HG03097 (cell line): ENCODE results near the gene COL27A1.

Experiments used
- ATAC-seq: cut with Tn5 transposase; IDR thresholded peaks from one replicate; pipeline ENCODE4 v1.9.1; 2021; ENCODE audit not compliant: unreplicated experiment, low FRiP score

Gene COL27A1

GRCh38 chr9:114141553-114142402 is 13.6 kb upstream of the COL27A1 start:
- no peak for ATAC-seq

- ATAC-seq = no peak
Observed at GRCh38 chr9:114143234-114143633, 12.1 kb upstream of the COL27A1 start.

GRCh38 chr9:114146735-114147134 is 8.6 kb upstream of the COL27A1 start:
- no peak for ATAC-seq

DNA sequence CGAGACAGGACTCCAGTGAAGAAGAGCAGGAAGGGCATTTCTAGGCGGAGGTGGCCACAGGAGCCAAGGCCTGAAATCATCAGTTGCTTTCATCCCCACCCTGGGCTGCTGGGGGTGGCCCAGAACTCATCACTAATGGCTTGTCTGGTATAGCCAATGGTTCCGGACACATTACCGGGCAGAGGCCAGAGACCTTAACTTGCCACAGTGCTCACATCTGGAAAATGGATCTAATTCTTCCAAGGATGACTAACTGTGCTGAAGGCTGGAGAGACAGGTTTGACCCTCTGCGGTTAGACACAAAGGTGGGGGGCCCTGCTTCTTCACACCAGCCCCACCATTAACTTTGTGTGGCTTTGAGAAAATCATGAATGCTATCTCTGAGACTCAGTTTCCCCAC is 6.2 kb upstream of the COL27A1 start:
- no peak for ATAC-seq

- no peak for ATAC-seq
Observed at GRCh38 chr9:114149765-114150340, 5.5 kb upstream of the COL27A1 start.

DNA sequence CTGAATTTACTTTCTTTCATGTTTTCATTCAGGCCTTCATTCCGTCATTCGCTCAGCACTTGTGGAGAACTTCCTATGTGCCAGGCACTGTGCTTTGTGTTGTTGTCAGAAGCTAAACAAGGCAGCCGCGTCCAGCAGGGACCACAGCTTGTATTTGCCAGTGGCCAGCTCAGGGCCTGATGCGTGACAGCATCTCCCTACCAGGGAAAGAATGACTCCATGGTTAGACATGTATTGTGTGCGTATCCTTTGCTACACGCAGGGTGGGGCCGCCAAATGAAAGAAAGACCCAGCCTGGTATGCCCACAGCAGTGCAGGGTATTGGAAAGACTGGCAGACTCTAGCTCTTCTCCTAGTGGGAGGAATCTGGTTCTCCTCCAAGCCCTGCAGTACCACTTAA is 4.7 kb upstream of the COL27A1 start:
- ATAC-seq = no peak

DNA sequence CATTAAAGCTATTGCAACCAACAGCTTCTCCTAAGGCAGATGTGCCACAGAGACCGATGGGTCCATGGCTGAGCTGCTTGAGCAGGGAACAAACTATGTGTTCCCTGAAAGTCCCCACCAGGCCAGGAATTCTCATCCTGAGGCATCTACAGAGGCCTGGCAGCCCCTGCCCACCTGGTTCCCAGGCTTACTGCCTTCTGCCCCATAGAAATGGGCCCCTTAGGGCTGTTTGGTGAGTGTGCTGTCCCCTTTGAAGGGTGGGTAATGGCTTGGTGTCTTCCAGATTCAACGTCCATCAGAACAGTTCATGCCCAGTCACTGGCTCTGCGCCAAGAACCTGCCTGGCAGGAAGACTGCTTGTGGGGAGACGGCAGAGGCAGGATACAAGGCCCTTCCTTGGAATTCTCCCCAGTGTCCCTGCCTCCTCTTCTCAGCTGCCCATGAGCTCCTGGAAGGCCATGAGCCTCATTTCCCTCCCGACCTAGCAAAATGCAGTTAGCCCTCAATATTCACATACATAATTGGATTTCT is 3.8 kb upstream of the COL27A1 start:
- no peak for ATAC-seq

GRCh38 chr9:114153761-114154599 is 1.4 kb upstream of the COL27A1 start:
- ATAC-seq = no peak

DNA sequence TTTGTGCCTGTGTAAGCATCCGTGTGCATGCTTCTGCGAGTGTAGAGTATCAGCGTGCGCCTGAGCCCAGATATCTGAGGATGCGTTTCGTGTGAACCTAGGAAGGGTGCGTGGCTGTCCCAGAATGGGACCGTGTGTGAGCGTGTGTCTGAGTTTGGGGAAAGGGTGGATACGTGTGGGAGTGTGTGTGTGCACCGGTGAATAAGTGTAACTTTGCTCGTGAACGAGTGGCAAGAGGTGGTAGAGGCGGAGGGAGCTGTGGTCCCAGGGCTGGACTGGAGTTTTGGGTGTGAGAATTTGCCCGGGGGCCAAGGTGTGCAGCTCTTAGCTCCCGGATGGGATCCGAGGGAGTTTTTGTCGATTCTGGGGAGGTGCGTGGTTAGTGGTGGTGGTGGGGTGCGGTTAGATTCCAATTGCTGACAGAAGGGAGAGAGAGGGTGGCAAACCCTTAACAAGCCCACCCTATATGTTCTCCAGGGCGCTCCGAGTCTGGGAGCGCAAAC is 686 bp upstream of the COL27A1 start:
- ATAC-seq = no peak

DNA sequence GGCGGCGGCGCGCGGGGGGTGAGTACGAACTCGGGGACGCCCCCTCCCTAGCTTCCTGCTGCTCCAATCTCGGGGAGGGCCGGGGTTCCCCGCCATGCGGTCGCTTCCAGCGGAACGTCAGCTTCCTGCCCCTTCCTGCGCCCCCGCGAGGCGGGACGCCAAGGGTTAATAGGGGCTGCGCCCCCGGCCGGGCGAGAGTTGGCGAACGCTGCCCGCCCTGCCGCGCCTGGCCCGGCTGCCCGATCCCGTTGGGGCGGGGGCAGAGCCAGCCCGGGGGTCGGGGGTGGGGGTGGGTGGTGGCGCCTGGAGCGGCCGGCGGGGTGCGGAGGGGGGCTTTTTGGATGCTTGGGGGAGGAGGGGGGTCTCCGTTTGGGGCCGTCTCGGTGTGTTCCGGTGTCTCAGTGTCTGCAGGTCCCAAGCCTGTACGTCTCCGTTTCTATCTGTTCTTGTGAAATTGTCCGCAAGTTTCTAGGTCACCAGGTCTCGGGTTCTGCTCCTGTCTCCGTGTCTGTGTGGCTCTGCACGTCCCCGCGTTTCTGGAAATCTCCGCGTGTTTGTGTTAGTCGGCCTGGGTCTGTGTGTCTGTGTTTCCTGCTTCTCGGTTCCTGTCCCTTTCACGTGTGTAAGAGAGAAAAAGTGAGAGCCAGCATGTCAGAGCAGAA is 789 bp downstream of the COL27A1 start:
- ATAC-seq = no peak

DNA sequence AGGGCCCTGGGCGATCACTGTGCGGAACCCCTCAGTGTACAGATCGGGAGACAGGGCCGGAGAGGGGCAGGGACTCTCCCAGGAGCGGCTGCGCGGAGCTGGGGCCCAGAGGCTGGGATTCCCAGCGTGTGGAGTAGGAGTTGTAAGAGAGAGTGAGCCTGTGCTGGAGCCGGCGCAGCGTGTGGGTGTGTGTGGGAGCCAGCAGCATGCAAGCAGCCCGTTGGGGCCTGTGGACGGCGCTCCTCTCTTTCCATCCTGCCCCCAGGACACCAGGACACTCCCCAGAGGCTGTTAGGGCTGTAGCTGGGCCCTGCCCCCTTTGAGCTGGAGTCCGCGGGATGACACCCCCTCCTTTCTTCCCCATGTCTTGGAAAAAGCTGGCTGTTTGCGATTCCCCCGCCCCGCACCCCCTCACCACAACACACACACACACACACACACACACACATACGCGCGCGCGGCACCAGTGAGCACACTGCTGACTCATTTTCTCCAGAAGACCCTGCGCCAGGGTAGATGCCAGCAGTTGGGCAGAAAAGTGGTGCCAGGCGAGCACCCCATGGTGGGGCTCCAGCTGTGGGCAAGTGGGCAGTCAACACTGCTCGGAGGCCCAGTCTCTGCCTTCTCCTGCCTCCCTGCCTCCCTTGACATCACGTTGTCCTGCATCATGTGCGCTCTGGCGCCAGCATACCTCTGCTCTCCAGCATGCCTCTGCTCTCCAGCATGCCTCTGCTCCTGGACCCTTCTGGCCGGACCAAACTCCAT is 1.5 kb downstream of the COL27A1 start:
- no peak for ATAC-seq

DNA sequence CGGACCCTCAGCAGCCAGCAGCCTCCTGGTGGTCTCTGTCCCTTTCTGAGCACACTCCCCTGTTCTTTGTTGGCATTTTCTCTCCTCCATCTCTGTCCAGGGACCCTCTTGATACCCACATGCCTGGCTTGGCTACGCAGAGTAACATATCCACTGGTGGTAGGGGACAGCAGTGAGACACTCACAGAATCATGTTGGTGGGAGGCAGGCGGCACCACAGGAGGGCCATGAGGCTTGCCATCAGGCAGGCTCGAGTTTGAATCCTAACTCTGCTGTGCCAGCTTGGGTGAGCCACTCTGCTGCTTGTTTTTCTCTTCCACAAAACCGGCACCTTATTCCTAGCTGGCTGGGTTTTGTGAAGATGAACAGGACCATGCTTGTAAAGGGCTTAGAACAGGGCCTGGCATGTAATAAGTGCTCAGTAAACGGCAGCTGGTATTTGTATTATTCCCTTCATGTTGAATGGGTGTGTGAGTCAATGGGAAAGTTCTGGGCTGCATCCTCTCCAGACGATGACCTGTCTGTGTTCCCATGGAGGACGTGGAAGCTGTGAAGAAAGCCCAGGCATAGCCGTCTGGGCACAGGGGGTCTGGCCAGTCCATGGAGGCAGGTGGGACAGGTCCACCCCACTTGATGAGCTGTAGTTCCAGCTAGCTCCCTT is 2.3 kb downstream of the COL27A1 start:
- ATAC-seq = no peak

DNA sequence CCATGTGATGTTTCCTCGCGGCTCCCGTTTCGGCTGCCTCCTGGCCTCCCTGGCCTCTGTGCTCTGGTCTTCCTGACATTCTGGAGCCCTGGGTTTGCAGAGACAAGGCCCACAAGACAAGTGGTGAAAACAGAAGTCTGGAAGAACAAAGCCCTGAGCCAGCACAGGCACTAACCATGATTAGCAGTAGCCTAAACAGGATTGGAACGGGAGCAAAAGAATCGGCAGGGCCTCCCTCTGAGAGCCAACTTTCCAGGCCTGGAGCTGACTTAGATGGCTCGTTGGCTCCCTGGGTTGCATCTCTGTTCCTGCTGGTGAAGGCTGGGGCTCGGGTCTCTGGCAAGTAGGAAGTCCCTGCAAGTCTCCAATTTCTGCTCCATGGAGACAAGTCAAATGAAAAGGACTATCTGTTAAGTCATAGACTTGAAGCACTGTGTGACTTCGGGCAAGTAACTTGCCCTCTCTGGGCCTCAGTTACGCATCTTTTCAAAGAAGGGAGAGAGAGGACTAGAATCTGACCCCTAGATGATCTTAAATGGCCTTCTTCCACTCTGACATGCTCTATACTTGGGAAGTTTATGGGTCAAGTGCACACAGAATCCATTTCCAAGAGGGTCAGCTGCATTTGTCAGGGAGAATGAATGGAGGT is 3.3 kb downstream of the COL27A1 start:
- ATAC-seq = no peak

GRCh38 chr9:114159691-114160090 is 4.4 kb downstream of the COL27A1 start:
- no peak for ATAC-seq

- ATAC-seq = no peak
Observed at GRCh38 chr9:114161513-114161912, 6.2 kb downstream of the COL27A1 start.

GRCh38 chr9:114163517-114163951 is 8.2 kb downstream of the COL27A1 start:
- no peak for ATAC-seq

DNA sequence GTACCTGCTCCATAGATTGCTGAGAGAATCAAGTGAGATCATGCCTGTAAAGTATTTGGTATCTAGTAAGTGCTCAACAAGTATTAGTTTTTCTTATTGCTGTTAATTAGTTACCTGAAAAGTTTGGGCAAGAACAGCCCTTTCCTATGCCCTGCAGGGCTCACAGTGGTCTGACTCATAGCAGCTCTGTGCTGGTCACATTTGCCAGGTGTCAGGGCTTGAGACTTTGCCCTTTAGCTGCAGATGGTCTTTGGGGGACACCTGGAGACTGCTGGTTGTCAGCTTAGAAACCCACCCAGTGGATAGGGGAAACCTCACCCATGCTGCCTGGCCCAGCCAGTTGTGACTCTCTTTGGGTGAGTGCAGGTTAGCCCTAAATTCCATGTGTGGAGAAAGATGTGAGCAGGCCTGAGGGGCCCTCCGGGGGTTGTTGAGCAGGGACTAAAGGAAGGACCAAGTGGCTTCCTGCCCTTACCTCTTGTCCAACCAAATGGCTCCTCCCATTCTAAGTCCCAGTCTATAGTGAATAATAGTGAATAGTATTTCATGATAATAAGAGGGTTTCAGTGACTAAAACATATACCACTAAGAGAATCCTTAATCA is 9.0 kb downstream of the COL27A1 start:
- no peak for ATAC-seq

- ATAC-seq = no peak
Observed at GRCh38 chr9:114165407-114166102, 10.2 kb downstream of the COL27A1 start.
